Peyer's patch (tissue), 4 donors: ENCODE results near the gene TMC7. TPM values are rescaled to one million over a fixed set of nuclear protein-coding genes. Genes with fewer than 3 reads are reported as not detected.
A peak's percentile ranks its signal among the peaks of the same experiment; 100 is the strongest.
"Not testable (repeated sequence)": the region's sequence is repeated elsewhere in the genome, so short reads cannot be mapped to it uniquely, and the experiment has no call there.

Experiments
- DNase-seq, 3 donors: peaks; one replicate each; pipeline ENCODE4 v3.0.0-alpha.2; 2017 to 2019
- H3K27ac ChIP-seq, 4 donors: fragments of 200-600 bp; sonication (generic); one replicate each; pipeline ENCODE4 v1.5.1; 2016 to 2019
- H3K27me3 ChIP-seq, 2 donors: fragments of 200-600 bp; sonication (generic); one replicate each; pipeline ENCODE4 v1.5.1; 2019
- H3K36me3 ChIP-seq, 3 donors: fragments of 200-600 bp; sonication (generic); one replicate each; pipeline ENCODE4 v1.5.1; 2016 to 2019
- H3K4me1 ChIP-seq, 4 donors: fragments of 200-600 bp; sonication (generic); one replicate each; pipeline ENCODE4 v1.5.1; 2016 to 2019
- H3K4me3 ChIP-seq, 4 donors: fragments of 200-600 bp; sonication (generic); 1 replicate in 3 of 4; 2 replicates in 1 of 4; pipeline ENCODE4 v1.5.1; 2016 to 2019; ENCODE audit warnings: mild to moderate bottlenecking in 1 of 4
- H3K9me3 ChIP-seq, 4 donors: fragments of 200-600 bp; sonication (generic); one replicate each; pipeline ENCODE4 v1.5.1; 2016 to 2019; ENCODE audit warnings: mild to moderate bottlenecking in 1 of 4
- CTCF ChIP-seq, 6 experiments: fragments of 450-650 bp in 4 of 6; fragments of 200-600 bp in 2 of 6; sonication (generic) in 1 of 6; IDR thresholded peaks; one replicate each; pipeline ENCODE4 v1.5.1; 2017 to 2019; ENCODE audit warnings: antibody characterized with exemption in 6 of 6, mild to moderate bottlenecking in 3 of 6, moderate library complexity in 1 of 6
- POLR2A ChIP-seq, 2 donors: fragments of 450-650 bp; IDR thresholded peaks; one replicate each; pipeline ENCODE4 v1.5.1; 2017; ENCODE audit warnings: antibody characterized with exemption in 2 of 2, mild to moderate bottlenecking in 2 of 2, moderate library complexity in 2 of 2
- total RNA-seq, 4 donors: library from RNA; depleted of rRNA; stranded (reverse); fragments of >200 nt; gene quantifications; one replicate each; pipeline ENCODE4 v1.1.0, GENCODE V29; 2016

The TMC7 gene
- total RNA-seq, 4 donors from 2014 or later = 2.5 to 7.0 (median 5.6) TPM

- TF ChIP-seq CTCF (IDR thresholded peaks at IDR 0.05) (no peak), POLR2A (IDR thresholded peaks at IDR 0.05) (no peak)
- Histone ChIP-seq H3K27me3 (no peaks in the 10 kb centered on the region), H3K27ac (no peak overlapping the region), H3K4me3 (no peak overlapping the region), H3K4me1 (no peaks in the 10 kb centered on the region), H3K9me3 (no peaks in the 10 kb centered on the region), H3K36me3 (no peaks in the 10 kb centered on the region)
- no peak for DNase-seq
These were observed 30.2 kb upstream of the TMC7 start for GRCh38 chr16:18953547-18953946.

GRCh38 chr16:18955874-18956580 lies 27.7 kb upstream of the TMC7 start:
- not testable (repeated sequence) for H3K4me1 ChIP-seq, H3K27me3 ChIP-seq, H3K36me3 ChIP-seq, H3K9me3 ChIP-seq
- peak in 2 of 3 donors; percentile 25 to 57 for DNase-seq
- H3K4me3 ChIP-seq = peak overlapping the region in 3 of 4 donors; percentile 16 to 31 (median 18)
- H3K27ac ChIP-seq = peak overlapping the region in 1 of 4 donors; percentile 57

- H3K36me3 ChIP-seq, H3K4me1 ChIP-seq, DNase-seq, H3K9me3 ChIP-seq, H3K27ac ChIP-seq, H3K27me3 ChIP-seq: not testable (repeated sequence)
- peak overlapping the region in 2 of 4 donors; percentile 18 to 31 for H3K4me3 ChIP-seq
These were observed 27.0 kb upstream of the TMC7 start for GRCh38 chr16:18956658-18957241.

- no peaks in the 10 kb centered on the region for H3K27me3 ChIP-seq
- H3K4me1 ChIP-seq = no peaks in the 10 kb centered on the region
- TF ChIP-seq POLR2A (IDR thresholded peaks at IDR 0.05) = no peak
- no peak for TF ChIP-seq CTCF (IDR thresholded peaks at IDR 0.05)
- no peak overlapping the region for H3K4me3 ChIP-seq
- no peak overlapping the region for H3K27ac ChIP-seq
- H3K9me3 ChIP-seq = no peaks in the 10 kb centered on the region
- H3K36me3 ChIP-seq = no peaks in the 10 kb centered on the region
- no peak for DNase-seq
These were observed 25.1 kb upstream of the TMC7 start for GRCh38 chr16:18958621-18959029.

DNA sequence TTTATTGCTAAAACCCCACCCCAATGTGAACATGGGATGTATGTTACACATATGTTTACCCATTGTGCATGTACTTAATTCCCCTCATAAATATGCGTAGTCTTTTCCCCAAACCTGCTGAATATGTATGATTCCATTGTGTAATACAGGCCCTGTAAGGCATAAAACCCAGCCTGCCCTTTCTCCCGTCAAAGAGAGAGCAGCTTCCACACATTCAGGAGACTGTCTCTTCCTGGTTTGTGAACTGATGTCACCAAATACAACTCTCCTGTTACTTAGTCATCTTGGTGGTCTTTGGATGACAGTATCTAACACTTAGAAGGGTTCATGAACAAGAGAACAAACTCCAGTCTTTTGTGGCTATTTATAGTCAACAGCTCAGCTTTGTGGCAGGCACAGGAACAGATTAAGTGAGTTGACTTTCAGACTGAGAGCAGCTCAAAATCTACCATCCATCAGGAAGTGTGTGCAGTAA lies 24.7 kb upstream of the TMC7 start:
- Histone ChIP-seq H3K4me1 (no peaks in the 10 kb centered on the region), H3K9me3 (no peaks in the 10 kb centered on the region), H3K27ac (no peak overlapping the region), H3K4me3 (no peak overlapping the region), H3K36me3 (no peaks in the 10 kb centered on the region), H3K27me3 (no peaks in the 10 kb centered on the region)
- no peak for DNase-seq
- no peak for TF ChIP-seq CTCF (IDR thresholded peaks at IDR 0.05)
- TF ChIP-seq POLR2A (IDR thresholded peaks at IDR 0.05) = no peak

- no peak for DNase-seq
- no peaks in the 10 kb centered on the region for H3K27me3 ChIP-seq
- H3K9me3 ChIP-seq = no peaks in the 10 kb centered on the region
- no peak for TF ChIP-seq POLR2A (IDR thresholded peaks at IDR 0.05)
- no peak for TF ChIP-seq CTCF (IDR thresholded peaks at IDR 0.05)
- no peak overlapping the region for H3K27ac ChIP-seq
- no peaks in the 10 kb centered on the region for H3K36me3 ChIP-seq
- H3K4me3 ChIP-seq = no peak overlapping the region
- no peaks in the 10 kb centered on the region for H3K4me1 ChIP-seq
These were observed 18.2 kb upstream of the TMC7 start for GRCh38 chr16:18965555-18965954.
